Esophagus mucosa (tissue), 1 donor: ENCODE results near the gene BTBD9. TPM values are rescaled to one million over a fixed set of nuclear protein-coding genes. Genes with fewer than 3 reads are reported as not detected.

Experiments
- ATAC-seq: fragments of 200-7000 bp; cut with Tn5 transposase; one replicate; pipeline ENCODE4 v1.9.1; 2020
- total RNA-seq: library from RNA; stranded (reverse); gene quantifications from one replicate; pipeline ENCODE4 v1.2.4, GENCODE V29; 2023
- donor health status: DM: yes; HTN: yes; CAD: no.

BTBD9 gene
- total RNA-seq, 1 donor from 2014 or later, result 13.4 TPM

DNA sequence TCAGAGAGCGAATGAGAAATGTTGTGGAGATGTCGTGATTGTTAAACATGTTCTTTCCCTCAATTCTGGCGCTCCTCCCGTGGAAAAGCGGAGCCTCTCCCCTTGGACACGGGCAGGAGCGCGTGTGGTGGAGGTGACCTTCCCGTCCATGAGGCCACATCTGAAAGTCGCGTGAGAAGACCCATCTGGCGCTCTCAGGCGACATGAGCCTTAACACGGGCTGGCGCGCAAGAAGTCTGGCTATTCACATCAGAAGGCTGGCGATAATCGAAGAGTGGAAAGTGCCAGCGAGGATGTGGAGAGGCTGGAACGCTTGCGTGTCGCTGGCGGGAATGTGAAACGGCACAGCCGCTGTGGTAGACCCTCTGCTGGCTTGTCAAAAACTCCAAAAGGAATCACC, 478.9 kb downstream of the BTBD9 start:
- ATAC-seq, result no peak

DNA sequence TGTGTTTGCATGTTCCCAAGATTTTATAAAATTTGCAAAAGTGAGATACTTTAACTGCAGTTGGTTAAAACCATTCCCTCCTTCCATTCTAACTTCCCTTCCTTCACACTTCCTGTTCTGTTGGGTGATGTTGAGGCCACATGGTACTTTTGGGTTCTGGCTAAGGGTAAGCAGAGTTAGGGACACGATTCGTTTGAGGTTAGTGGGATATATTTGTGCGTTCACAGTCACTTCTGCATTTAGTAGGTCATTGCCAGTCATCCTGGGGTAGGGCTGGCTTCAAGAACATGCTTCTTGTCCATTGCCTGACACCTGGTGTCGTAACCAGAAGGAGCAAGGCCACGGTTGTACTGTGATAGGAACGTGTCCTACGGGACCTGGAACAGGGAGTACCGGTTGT, 480.1 kb downstream of the BTBD9 start:
- no peak for ATAC-seq

DNA sequence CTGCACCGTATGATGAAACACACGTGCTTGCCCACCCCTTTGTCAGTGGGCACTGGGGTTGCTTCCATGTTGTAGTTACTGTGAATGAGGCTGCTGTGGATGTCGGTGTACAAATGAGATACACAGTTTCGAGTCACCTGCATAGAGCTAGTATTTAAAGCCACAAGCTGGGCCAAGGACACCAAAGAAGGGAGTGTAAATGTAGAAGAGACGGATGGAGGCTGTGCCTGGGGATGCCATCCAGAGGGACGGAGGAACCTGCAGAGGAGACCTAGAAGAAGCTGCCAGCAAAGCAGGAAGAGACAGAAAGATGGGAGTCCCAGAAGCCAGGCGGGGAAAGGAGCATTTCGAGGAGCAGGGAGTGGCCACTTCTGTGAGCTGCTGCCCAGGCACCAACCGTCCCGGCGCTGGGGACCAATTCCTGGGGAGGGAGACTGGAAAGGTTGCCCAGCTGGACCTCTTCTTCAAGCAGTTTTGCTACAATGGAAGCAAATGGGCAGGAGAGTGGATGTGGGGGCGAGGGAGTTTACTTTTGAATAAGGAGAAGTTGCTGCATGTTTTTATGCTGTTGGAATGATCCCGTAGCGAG, 480.9 kb downstream of the BTBD9 start:
- no peak for ATAC-seq

DNA sequence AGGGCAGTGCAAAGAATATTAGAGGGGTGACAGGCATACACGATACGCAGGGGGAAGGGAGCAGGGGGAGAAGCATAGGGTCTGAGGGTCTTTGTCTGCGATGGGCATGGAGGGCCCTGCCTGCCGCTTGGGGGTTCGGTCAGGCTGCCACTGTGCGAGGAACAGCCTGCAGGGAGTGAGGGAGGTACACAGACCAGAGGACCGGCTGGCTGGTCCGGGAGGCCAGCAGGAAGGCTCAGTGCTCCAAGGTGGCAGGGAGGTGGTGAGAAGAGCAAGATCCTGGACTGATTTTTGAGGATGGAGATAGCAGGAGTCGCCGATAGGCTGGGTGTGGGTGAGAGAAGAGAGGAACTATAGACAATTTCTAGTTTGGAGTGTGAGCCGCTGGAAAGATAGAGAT, 481.8 kb downstream of the BTBD9 start:
- ATAC-seq, result no peak

DNA sequence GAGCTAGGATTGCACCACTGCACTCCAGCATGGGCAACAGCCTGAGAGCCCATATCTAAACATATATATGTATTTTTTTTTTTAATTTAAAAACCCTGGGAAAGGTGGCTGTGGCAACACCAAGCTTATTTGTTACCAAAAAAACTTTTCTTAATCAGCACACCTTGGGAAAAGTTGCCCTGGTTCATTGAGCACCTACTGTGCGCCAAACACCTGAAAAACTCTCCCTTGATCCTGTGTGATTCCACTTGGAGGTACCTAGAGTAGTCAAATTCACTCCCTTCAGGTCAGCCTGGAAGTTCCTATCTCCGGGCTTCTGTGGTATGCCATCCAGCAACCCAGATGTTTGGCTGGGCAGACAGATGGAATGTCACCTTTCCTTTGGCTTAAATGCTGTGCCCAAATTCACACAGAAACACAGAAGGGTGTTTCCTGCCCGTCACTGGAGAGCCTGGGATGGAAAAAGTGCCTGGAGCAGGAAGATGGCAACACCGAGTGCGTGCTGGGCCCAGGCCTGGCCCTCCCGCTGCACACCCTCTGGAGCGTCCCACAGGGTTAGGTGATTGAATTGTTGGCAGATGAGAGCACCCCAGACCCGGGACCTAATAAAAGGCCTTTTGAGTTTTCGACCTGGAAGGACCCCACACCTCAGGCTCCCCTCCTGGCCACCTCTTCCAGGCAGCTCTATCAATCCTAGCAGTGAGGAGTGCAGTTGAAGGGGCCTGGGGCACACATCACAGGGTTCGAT, 482.7 kb downstream of the BTBD9 start:
- ATAC-seq, result no peak

DNA sequence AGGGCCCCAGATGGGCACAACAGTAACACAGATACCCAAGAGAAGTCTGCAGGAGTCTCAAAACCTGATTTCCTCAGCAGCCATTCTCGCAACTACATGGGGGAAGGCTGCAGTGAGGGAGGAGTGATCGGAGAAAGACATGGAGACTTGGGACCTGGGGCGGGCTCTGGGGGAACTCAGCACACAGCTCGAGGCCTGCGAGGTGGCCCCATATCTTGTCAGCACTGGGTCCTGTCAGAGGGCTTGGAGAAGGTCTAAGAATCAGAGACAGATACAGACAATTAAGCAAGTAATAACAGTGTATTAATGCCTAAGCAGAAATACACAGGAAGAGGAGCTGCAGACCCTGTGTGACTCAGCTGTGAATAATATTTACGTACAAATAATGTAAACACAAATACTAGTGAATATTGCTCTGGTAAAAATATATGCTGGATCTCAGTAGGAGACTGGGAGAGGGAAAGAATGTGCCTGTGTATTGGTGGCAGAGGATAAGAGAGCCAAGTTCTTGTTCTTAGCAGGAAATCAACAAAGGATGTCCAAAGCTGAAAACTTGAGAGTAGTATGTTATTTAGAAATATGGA, 484.0 kb downstream of the BTBD9 start:
- ATAC-seq, result no peak

DNA sequence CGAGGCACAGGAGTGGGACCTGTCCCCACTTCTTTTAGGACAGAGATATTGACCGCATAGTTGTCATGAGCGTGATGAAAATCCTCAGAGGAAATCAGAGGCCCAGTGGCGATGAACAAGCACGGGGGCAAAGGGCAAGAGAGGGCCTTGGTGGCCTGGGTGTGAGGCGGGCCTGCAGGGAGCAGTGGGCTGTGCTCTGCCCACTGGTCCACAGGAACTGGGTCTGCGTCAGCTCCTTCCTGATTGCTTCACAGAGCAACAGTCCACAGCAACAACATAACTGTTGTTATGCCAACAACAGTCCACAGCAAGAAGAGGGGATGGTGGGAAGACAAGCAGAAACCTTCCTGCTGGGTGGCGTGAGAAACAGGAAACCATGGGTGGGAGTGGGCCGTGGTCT, 484.6 kb downstream of the BTBD9 start:
- no peak for ATAC-seq

DNA sequence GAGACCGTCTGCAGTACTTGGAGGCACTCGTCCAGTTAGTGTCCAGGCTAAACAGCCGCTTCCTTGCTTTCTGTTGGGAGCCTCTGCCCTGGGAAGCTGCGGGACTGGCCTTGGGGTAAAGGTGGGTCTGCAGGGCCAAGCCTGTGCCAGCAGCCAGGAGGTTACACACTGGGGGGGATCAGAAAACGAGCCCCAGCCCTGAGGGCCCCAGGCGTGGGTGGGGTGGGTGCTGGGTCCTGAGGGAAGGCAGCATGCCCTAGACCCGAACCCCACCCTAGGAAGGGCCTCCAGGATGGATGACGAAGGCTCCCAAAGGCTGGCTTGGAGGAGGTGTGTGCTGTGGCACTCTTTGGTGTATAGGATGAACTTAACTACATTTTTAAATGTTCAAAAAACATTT, 485.0 kb downstream of the BTBD9 start:
- no peak for ATAC-seq

DNA sequence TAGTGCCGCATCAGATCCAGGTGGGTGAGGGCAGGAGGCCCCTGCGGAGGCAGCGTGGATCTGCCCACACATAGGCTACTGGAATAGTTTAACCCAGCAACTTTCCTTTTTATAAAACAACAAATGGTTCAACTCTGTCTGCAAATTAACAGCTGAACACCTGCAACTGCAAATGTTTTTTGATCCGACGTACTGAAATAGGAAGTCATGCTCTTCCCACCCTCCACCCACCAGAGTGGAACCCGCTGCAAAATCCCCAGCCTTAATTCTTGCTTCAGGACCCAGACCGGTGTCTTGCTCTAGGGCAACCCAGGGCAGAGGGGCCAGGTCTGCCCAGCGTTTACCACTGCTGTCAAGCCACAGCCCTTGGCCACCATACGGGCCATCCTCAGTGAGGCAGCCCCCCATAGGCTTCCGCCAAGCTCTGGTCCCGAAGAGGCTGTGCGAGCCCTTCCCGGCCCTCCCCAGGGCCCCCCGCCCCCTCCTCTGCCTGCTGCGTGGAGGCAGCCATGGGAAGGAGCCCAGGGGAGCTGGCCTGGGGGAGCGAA, 485.9 kb downstream of the BTBD9 start:
- ATAC-seq, result no peak

DNA sequence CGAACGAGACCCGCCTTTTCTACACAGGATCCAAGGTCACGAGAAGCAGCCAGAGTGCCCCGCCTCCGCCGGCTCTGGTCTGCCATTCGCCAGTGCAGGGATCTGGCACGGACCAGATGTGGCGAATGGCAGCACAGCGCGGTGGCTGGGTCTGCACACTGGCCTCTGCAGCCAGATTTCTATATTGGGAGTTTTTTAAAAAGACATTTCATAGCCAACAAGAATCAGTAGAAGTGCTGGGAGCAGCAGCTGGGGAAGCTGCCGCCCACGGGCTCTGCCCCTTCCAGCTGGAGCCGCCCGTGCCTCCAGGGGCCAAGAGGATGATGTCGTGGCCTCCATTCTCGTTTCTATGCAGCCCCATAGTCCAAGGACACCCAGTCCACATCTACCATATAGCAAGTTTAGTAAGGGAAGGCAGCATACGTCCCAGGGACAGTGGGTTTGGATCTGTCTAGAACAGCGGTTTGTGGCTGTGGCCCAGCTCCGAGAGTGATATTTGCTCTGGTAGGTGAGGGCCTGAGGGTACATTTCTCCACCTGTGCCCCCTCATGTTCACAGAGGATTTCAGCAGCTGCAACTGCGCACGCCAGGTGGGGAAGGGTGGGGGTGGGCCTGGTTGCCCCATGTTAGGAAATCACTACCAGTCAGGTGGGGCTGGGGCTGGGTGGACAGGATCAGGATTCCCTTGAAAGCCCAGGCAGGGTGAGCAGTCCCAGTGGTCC, 486.5 kb downstream of the BTBD9 start:
- ATAC-seq, result no peak

DNA sequence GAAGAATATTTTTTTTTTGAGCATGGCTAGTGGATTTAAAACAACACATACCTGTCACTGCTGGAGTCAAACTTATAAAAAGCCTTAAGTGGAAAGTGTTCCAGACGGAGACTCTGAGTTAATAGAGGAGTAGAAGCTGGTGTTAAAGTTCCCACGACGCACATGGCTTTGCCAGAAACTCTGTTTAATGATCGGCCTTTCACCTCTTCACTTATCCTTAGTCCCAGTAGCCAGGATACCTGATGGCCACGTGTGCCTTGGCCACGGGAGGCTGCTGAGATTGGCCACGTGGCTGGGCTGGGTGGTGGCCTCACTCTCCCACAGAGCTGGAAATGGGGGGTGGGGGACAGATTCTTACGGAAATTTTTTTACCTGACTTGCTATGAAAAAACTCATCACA, 487.1 kb downstream of the BTBD9 start:
- no peak for ATAC-seq

DNA sequence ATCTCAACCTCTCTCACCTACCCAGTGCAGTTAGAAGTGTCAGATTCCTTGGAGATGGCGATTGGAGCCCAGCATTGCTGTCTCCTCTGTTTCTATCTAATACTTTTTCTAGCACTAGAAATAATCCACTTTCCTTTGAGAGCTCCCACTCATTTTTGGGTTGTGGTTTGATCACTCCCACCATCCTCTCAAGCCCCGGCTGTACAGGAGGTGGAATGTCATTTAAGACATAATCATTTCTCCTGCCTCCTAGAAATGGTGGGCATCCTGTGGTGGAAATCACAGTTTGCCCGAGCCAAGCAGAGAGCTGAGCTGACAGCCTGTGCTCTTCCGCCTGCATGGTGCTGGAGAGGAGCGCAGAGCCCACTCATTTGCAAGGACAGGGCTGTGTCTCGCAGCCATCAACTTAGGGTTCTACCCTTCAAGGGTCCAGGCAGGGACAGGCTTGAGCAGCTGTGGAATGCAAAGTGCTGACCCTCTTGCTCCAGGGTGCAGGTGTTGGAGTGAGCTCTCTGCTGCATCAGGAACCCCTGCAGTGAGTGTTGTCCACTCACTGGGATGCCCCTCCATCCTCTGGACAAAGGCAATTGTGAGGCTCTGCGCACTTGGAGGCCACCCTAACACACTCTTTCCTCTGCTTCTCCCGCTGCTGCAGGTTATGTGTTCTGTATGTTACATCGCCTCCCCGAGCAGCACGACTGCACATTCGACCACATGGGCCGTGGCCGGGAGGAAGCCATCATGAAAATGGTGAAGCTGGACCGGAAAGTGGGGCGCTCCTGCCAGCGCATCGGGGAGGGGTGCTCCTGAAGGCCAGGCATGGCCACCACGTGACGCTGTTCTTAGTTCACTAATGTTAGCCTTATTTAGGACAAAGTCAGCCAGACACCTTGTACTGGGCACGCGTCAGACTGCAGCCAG, 487.9 kb downstream of the BTBD9 start:
- no peak for ATAC-seq

DNA sequence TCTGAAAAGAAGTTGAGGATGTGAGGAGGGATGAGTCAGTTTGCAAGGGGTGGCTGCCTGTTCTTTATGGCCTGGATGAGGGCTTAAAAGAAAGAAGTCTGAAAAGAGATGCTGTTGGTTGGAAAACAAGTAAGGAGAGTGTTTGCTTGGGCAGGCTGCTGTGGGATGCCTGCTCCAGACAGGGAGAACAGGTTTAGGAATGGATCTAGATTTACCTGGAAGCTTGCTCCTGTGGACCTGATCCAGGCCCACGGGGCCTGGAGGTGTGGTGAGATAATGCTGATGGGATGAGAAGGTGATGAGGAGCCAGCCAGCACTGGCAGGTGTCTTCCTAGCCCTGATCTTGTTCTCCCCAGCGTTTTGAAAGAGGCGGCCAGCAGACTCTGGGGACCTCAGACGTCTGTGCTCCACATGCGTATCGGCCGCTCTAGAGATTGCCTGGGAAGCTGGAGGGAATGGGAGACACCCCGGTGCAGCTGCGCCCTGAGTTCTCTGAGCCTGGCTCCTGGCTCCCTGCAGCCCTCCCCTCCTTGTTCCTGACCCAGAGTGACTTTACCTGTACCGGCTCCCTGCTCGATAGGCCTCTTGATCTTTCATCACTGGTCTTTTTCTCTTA, 488.9 kb downstream of the BTBD9 start:
- ATAC-seq, result peak; percentile 49

DNA sequence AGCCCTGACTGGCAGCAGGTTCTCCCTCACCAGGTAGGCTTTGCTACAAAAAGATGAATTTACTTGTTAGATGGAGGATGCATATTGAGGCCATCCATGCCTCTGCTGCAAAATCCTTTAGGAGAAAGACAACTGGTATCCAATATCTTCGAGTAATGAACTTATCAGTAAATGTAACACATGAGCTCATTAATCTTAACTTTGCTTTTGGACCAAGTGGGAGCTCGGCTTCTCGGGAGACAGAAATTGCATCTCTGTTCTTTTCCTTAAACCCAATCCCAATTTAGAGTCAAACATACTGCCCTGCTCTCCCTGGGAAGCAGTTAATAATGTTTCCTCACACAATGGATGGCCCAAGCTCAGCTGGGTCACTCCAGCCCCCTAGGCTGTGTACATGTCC, 489.7 kb downstream of the BTBD9 start:
- ATAC-seq, result no peak

DNA sequence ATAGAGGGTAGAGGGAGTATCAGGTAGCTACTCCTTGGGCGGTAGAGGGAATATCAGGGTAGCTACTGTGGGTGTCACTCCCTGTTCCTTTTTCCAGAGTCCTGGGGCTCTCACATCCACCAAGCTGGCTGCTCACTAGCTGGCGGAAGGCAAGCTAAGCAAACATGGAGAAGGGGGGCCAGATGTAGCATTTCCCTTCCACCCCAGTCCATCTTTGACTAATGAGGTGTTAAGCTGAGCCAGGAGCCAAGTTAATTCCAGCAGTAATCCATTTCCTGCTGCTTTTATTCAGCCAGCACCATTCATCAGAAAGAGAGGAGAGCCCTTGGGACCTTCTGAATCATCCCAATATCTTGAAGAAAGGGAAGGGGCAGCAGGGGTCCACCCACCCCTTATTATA, 490.2 kb downstream of the BTBD9 start:
- no peak for ATAC-seq

DNA sequence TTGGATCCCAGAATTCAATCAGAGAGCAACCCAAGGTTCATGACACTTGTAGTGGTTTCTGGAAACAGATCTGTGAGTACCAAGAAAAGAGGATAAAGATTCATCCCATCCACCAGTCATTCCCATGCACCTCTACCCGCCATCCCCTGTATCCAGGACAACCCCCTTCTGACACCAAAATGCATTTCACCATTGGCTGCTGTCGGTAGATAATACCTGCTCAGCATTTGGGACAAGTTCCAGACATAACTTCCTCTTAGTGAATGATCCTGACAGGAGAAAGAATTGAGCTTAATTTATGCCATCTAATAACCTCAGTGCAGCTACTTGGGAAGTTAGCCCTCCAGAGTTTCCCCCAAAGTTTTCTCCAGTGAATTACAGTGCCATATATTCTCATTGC, 491.1 kb downstream of the BTBD9 start:
- ATAC-seq, result no peak

DNA sequence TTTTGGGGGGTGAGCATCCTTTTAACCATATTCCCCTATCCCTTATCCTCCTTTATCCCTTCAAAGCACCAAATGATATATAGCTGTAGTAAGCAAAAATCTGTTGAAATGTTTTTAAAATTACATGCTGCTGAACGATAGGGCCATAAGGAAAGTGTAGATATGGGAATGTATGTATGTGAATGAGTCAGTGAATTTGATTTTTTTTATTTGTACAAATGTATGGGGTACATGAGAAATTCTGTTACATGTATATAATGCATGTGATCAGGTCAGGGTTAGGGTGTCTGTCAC, 493.0 kb downstream of the BTBD9 start:
- no peak for ATAC-seq

DNA sequence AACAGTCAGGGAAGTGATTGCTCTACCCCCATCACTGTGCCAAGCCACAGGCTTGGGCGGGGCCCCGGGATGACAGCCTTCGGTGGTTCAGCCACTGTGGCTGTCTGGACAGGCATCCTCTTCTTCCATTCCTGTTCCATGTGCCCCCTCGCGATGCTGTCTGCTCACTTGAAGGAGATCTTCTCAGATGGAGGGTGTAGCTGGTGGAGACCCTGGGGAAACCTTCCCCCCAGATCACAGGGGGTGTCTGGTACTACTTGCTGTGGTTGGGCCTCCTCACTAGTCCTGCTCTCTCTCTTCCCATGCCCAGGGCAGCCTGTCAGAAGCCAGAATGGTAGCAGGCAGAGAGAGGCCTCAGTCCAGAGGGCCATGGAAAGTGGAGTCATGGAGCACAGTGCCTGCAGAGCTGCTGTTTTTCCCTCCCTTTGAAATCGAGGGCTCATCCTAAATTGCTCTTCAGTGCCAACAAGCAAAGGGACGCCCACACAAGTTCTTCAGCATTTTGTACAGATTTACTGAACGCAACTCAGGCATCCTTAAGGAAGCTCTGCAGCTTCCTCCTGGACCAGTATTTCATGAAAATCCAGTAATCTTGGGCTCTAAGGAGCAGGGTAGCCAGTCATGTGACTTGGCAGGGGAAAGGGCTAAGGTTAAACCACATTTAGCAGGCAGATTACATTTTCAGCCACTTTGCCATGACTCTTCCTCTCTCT, 493.6 kb downstream of the BTBD9 start:
- peak; percentile 47 for ATAC-seq

DNA sequence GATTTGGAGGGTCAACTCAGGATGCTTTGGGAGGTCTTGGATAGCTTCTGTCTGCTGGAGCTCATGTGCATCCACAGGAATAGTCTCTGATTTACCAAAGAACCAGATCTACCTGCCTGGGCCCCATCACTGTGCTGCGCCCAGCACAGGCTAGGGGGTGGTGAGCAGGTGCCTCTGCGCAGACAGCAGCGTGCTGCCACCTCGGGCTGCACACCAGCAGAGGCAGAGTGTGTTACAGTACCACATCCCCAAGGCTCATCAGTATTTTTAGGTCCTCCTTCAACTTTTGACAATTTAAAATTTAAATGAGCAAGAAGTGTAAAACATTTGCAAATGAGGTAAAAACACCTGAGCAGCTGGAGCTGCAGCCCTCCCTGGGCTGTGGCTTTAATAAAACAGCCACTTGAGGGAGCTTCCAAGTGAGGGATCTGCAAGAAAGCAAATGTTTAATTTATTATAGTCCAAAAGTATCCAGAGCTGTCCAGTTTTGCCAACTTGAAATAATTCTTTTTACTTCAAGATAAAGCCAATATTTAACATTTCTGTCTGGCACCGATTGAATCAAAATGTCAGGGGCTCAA, 495.3 kb downstream of the BTBD9 start:
- ATAC-seq, result no peak

DNA sequence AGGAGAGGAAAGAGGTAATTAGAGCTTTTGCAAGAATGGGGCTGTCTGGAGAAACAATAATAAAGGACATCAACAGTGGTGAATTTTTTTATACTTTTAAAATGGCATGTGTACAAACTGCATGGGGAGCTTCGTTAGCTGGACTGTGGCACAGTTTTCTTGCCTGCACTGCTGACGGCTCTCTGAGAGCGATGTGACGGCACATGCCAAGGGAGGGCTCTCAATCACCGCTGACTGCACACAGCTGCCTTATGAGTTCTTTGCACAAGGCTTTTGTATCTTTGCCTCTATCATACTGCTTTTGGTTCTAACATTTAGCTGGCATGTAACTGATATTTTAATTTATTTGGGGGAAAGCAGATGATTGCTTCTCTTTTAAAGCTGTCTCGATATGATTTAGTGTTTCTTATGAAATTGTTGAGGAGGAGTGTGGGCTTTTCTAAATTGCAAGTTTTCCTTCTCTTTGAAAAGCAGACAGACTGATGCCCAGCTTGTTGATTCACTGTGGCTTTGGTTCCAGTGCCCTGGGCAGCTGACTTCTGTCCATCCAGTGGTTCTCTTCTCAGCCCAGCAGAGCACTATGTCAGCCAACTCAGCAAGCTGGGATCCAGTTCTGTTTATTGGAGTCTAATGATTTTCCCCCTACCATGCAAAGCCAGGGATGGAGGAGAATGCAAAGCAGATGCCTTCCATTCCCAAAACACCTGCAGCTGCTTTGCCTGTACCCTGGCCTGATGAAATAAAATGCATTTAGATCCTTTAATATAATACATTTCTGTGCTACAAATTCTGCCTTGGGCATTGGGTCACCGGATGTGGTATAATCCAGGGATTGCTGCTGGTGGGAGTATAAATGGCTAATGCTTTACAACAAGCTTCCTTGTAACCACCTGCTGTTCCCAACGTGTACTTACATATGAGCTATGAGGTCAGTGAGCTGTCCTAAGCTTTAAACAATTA, 496.3 kb downstream of the BTBD9 start:
- ATAC-seq, result no peak
